Activated CD4-positive, alpha-beta memory T cell treated with anti-CD3 and anti-CD28 coated beads for 36 hours (primary cell): ENCODE measurements around the gene GAL3ST3. TPM values are rescaled to one million over a fixed set of nuclear protein-coding genes. Genes with fewer than 3 reads are reported as not detected.
"Not testable (repeated sequence)": the region's sequence is repeated elsewhere in the genome, so short reads cannot be mapped to it uniquely, and the experiment has no call there.

ENCODE experiments used
- CTCF ChIA-PET: fragments of 350-600 bp; sonication (Branson Sonifier 250); formaldehyde crosslinking; loops from one replicate; lab custom pipeline; 2021; ENCODE audit warnings: antibody characterized with exemption, inconsistent platforms; lab: Charles Lee
- POLR2A ChIA-PET: fragments of 350-600 bp; sonication (Branson Sonifier 250); formaldehyde crosslinking; loops from one replicate; lab custom pipeline; 2021; ENCODE audit warnings: antibody characterized with exemption; lab: Charles Lee
- DNase-seq: peaks from one replicate; pipeline ENCODE4 v3.0.0-alpha.2; 2020
- H3K27ac Mint-ChIP-seq: one replicate; pipeline ENCODE4 v1.8.0; 2021; ENCODE audit warnings: mixed read lengths
- H3K27me3 Mint-ChIP-seq: one replicate; pipeline ENCODE4 v1.8.0; 2021; ENCODE audit warnings: mixed read lengths
- H3K36me3 Mint-ChIP-seq: one replicate; pipeline ENCODE4 v1.8.0; 2021; ENCODE audit warnings: mixed read lengths
- H3K4me1 Mint-ChIP-seq: one replicate; pipeline ENCODE4 v1.8.0; 2021; ENCODE audit warnings: low read depth, mixed read lengths
- H3K4me3 Mint-ChIP-seq: one replicate; pipeline ENCODE4 v1.8.0; 2021; ENCODE audit warnings: mild to moderate bottlenecking, mixed read lengths
- H3K9me3 Mint-ChIP-seq: one replicate; pipeline ENCODE4 v1.8.0; 2021; ENCODE audit warnings: mixed read lengths
- intact Hi-C: fragments of 100-400 bp; cut with micrococcal nuclease; formaldehyde crosslinking; loops from one replicate; pipeline ENCODE4 v1.15.1; 2023
- total RNA-seq, 2 experiments: library from RNA; stranded (reverse); gene quantifications; one replicate each; pipeline ENCODE4 v1.2.3, GENCODE V29; 2021

The GAL3ST3 gene
- total RNA-seq, 2 experiments from 2014 or later, result not detected

DNA sequence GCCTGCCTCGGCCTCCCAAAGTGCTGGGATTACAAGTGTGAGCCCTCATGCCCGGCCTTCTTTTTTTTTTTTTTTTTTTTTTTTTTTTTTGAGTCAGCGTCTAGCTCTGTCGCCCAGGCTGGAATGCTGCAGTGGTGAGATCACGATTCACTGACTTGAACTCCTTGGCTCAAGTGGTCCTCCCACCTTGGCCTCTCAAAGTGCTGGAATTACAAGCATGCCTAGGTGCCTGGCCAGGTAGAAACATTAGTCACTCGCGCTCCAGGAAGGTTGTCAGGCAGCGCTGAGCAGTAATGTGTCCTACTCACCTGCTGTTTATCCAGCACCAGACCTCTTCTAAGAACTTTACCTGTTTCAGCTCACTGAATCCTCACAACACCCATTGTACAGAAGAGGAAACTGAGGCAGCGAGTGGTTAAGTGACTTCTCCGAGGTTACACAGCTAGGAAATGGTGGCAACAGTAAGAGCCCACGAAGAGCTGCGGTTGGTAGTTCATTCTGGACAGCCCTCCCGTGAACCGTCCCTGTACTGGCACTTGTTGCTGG, 37.6 kb downstream of the GAL3ST3 start:
- intact Hi-C loops, result no loop called here
- H3K9me3 Mint-ChIP-seq, result no peaks in the 10 kb centered on the region
- POLR2A ChIA-PET, result no interaction called here

DNA sequence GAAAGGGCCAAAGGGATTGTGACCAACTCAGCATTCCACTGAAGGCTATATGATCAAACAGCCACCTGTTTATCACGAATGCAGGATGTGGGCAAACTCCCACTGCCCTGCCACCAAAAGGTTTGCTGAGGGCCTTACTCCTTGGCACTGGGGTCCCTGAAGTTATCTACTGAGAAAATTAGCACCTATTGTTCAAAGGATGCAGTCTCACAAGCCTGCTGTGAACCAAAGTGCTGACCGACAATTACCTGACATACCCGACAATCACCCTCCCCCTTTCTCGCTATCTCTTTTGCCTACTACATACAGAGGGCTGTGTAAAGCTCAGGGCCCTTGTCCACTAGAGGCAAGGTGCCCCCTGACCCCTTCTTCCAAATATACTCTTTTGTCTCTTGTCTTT, 38.9 kb downstream of the GAL3ST3 start:
- DNase-seq, H3K4me1 Mint-ChIP-seq, H3K9me3 Mint-ChIP-seq, POLR2A ChIA-PET, H3K4me3 Mint-ChIP-seq, intact Hi-C loops, H3K27ac Mint-ChIP-seq, H3K36me3 Mint-ChIP-seq: not testable (repeated sequence)
- CTCF ChIA-PET, result interaction anchor here (1.5 to 4.1 kb wide), 3 partner anchors 12 to 58 kb away, joined by 4 to 21 read pairs (median 15); no protein-coding TSS in a partner anchor
- peaks cover 21% of the 10 kb centered on the region for H3K27me3 Mint-ChIP-seq

More for the DNA sequence above, 37.6 kb downstream of the GAL3ST3 start:
- Mint-ChIP-seq H3K4me3 (no peak overlapping the region), H3K36me3 (no peaks in the 10 kb centered on the region), H3K4me1 (peaks cover 2% of the 10 kb centered on the region), H3K27ac (no peak overlapping the region), H3K27me3 (peaks cover 21% of the 10 kb centered on the region)
- no peak for DNase-seq
- CTCF ChIA-PET, result interaction anchor here (0.7 to 4.1 kb wide), 4 partner anchors 11 to 231 kb away, joined by 3 to 21 read pairs (median 6); partner anchors contain the start of gene FIBP

DNA sequence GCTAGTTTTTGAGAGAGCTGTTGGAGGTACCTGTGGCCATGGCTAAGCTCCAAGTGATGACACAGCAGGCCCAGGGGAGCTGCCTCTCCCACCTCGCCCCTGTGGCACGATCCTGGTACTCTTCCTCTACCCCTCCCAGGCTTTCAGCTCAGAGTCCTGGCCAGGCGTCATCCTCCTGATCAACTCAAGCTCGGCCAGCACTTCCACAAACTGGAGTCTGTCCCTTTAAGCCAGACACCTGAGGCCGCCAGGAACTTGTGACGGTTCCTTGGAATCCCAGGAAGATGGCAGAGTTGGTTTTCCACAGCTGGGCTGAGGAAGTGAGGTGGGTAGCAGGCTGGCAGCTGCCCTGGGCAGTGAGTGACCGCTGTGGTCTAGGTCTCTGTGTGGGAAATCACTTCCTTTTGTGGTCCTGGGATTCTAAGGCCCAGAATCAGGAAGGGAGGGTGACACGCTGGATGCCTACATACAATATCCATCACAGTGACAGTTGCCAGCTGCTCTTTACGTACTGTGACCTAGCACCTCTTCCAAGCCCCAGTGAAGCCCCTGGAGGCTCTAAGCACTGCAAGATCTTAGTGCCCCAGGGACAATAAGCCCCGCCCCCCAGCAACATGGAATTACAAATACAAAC, 40.4 kb downstream of the GAL3ST3 start:
- Mint-ChIP-seq H3K4me3 (no peak overlapping the region), H3K4me1 (peaks cover 9% of the 10 kb centered on the region), H3K27ac (no peak overlapping the region), H3K36me3 (peaks cover 13% of the 10 kb centered on the region), H3K9me3 (no peaks in the 10 kb centered on the region), H3K27me3 (peaks cover 19% of the 10 kb centered on the region)
- no peak for DNase-seq
- ChIA-PET CTCF (interaction anchor here (0.7 to 2.3 kb wide), 6 partner anchors 14 to 124 kb away, joined by 3 to 15 read pairs (median 4); partner anchors contain the start of gene SF3B2), POLR2A (no interaction called here)
- intact Hi-C loops, result no loop called here

DNA sequence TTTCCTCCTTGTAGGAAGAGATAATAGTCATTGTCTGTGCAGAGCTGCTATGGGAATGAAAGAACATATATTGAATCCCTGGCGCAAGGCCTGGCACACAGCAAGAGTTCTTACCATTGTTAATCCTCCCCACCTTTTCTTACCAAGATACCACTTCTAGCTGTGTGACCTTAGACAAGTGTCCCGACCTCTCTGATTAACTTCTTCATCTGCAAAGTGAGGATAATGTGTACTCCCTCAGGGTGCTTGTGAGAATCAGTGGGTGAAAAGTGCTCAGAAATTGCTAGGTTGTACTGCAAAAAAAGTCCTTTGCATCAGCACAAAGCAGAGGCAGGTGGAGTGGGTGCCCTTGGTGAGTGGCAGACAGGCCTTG, 40.9 kb downstream of the GAL3ST3 start:
- Mint-ChIP-seq H3K36me3 (peaks cover 13% of the 10 kb centered on the region), H3K9me3 (no peaks in the 10 kb centered on the region), H3K4me1 (peaks cover 14% of the 10 kb centered on the region), H3K27ac (no peak overlapping the region), H3K27me3 (peaks cover 14% of the 10 kb centered on the region), H3K4me3 (no peak overlapping the region)
- ChIA-PET CTCF (interaction anchor here (0.7 to 2.3 kb wide), 5 partner anchors 14 to 123 kb away, joined by 3 to 15 read pairs (median 4); partner anchors contain the start of gene SF3B2), POLR2A (no interaction called here)
- intact Hi-C loops, result no loop called here
- no peak for DNase-seq

DNA sequence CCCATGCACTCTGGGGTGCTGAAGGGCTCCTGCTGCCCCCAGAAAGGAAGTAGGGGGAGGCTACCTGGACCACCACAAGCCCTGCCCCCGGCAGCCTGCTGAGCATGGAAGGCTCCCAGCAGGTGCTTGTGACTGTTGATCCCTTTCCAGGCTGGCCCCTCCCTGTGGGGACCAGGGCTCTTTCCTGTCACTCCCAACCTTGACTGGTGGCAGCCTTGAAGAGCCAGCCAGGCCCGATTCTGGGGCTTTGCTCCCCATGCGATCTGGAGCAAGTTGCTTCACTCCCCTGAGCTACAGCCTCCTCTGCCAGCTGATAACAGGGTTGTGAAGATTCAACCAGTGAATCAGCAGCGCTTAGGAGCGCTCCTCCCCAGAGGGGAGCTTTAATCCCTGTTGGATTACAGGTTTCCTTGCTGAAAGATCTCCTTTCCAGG, 41.7 kb downstream of the GAL3ST3 start:
- intact Hi-C loops, result no loop called here
- CTCF ChIA-PET, result interaction anchor here (1.0 to 2.3 kb wide), 2 partner anchors 37 to 237 kb away, joined by 3 to 10 read pairs; no protein-coding TSS in a partner anchor
- DNase-seq, result no peak
- Mint-ChIP-seq H3K27me3 (peaks cover 7% of the 10 kb centered on the region), H3K27ac (no peak overlapping the region), H3K4me1 (peaks cover 19% of the 10 kb centered on the region), H3K9me3 (no peaks in the 10 kb centered on the region), H3K4me3 (no peak overlapping the region), H3K36me3 (peaks cover 13% of the 10 kb centered on the region)
- POLR2A ChIA-PET, result no interaction called here

DNA sequence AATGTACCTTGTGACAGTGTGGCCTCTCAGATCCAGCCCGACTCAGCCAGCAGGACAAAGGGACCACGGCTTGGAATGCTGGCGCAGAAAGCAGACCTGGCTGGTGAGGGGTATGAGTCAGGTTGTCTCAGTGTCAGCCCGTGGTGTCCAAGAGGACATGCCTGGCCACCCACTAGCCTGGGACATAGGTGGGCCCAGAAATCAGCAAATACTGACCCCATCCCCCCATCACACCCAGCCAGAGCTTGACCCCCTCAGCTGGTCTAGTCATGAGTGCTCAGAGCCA, 42.1 kb downstream of the GAL3ST3 start:
- CTCF ChIA-PET, result interaction anchor here (1.0 to 2.3 kb wide), 2 partner anchors 38 to 237 kb away, joined by 3 to 10 read pairs; no protein-coding TSS in a partner anchor
- Mint-ChIP-seq H3K4me1 (peaks cover 19% of the 10 kb centered on the region), H3K27me3 (peaks cover 3% of the 10 kb centered on the region), H3K36me3 (peaks cover 16% of the 10 kb centered on the region), H3K9me3 (no peaks in the 10 kb centered on the region), H3K4me3 (no peak overlapping the region), H3K27ac (no peak overlapping the region)
- DNase-seq, result no peak
- POLR2A ChIA-PET, result no interaction called here
- intact Hi-C loops, result no loop called here

DNA sequence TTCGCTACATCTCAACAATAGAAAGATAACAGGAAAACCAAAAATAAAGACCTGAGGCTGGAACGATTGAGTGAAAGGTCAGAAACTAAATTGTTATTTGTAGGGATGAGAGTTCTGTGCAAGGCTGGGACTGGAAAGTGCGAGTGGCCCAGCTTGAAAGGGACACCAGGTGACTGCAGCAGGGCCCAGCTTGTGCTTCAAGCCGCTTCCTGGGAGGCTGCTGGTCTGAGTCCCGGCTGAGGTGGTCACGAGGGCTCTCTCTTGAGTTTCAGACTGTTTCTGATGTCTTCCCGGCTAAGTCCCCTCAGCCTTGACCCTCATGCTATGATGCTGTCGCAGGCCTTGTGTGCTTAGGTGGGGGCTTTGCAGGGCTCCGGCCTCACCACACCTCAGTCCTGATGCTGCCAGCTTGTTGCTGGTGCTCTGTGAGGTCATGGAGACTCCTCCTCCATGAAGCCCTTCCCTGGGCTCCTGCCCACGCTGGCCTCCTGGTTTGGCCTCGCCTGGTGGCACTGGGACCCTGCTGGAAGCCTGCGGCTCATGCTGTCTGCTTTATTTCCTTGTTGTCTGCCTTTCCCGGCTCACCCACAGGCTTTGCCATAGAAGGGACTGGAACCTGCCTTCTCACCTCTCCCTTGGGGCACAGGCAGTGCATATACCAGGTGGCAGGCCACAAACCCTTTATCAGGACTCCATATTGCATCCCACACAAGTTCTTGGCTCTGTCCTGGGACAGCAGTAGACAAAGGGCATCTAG, 42.6 kb downstream of the GAL3ST3 start:
- POLR2A ChIA-PET, result interaction anchor here (1.1 kb wide), 1 partner anchor 286 kb away, joined by 4 read pairs; the partner anchor contains the start of gene RNASEH2C
- Mint-ChIP-seq H3K36me3 (peaks cover 17% of the 10 kb centered on the region), H3K4me3 (no peak overlapping the region), H3K27me3 (peaks cover under 1% of the 10 kb centered on the region), H3K4me1 (peaks cover 19% of the 10 kb centered on the region), H3K9me3 (no peaks in the 10 kb centered on the region), H3K27ac (no peak overlapping the region)
- no peak for DNase-seq
- intact Hi-C loops, result no loop called here
- CTCF ChIA-PET, result no interaction called here

DNA sequence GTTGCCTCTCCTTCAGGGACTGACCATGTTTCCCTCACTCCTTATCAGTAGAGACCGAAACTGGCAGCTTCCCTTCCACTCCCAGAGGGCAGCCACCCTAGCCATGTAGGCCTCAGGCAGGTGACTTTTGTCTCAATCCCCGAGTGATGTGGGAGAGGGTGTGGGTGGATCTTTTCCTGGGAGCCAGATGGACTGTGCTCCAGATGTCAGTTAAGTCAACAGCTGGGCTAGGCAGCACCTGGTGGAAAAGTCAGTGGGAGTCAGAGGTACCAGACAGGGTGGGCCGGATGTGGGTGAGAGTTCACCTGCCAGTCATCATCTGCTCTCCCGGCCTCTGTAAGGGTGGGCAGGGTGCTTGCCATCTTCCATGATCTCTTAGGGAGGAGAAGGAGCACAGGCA, 44.8 kb downstream of the GAL3ST3 start:
- no peaks in the 10 kb centered on the region for H3K9me3 Mint-ChIP-seq
- H3K27me3 Mint-ChIP-seq, result no peaks in the 10 kb centered on the region
- CTCF ChIA-PET, result interaction anchor here (0.7 to 1.6 kb wide), 3 partner anchors 18 to 293 kb away, joined by 4 to 7 read pairs (median 5); partner anchors contain the start of gene KAT5
- peaks cover 32% of the 10 kb centered on the region for H3K4me1 Mint-ChIP-seq
- peak overlapping the region; percentile 49 for H3K27ac Mint-ChIP-seq
- H3K4me3 Mint-ChIP-seq, result peak overlapping the region; percentile 51
- POLR2A ChIA-PET, result no interaction called here
- intact Hi-C loops, result loop anchor here (5.0 kb wide), 1 partner anchor 128 kb away; no protein-coding TSS in a partner anchor
- DNase-seq, result no peak
- H3K36me3 Mint-ChIP-seq, result peaks cover 28% of the 10 kb centered on the region

DNA sequence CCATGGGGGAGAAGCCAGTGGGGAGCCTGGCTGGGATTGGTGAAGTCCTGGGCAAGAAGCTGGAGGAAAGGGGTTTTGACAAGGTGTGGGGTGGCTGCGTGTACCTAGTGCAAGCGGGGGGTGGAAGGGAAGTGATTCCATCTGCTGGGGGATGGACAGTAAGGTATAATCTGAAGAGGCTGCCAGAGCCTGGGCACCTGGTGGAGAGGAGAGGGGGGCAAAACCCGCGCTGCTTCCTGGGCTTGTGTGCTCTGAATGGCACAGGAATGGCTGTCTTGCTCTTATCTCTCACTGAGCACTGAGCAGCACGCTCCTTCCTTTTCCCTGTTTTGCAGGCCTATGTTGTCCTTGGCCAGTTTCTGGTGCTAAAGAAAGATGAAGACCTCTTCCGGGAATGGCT, 45.7 kb downstream of the GAL3ST3 start:
- intact Hi-C loops, result loop anchor here (2.0 to 5.0 kb wide), 2 partner anchors 129 to 222 kb away; partner anchors contain the start of gene AP5B1
- CTCF ChIA-PET, result interaction anchor here (1.0 to 1.6 kb wide), 7 partner anchors 20 to 132 kb away, joined by 3 to 9 read pairs (median 5); partner anchors contain the start of genes CCDC85B and SF3B2

DNA sequence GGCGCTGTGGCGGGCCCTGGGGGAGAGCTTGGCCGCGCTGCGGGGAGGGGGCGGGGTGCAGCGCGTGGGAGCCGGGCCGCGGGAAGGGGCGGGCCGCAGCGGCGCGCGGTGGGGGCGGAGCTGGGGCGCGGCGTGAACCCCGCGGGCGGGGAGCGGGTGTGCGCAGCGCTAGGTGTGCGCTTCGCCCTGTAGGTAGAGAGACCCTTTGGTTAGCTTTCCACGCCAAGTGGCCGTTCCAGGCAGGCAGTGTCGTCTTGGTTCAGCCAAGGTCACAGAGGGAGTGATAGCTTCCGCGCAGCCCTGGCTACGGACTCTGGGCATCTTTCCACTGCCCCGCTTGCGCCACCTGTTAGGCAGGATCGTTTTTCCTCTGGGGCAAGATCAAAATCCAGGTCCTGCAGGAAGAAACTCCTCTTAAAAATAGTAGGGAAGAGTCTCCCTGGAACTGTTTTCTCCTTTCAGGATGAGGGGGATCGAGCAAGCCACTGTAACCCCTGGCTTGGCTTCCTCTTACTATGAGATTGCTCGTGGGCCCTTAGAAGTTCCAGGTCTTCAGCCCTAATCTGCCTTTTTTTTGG, 46.2 kb downstream of the GAL3ST3 start:
- Mint-ChIP-seq H3K27me3 (no peaks in the 10 kb centered on the region), H3K4me1 (peaks cover 35% of the 10 kb centered on the region), H3K9me3 (no peaks in the 10 kb centered on the region), H3K36me3 (peaks cover 39% of the 10 kb centered on the region), H3K27ac (peak overlapping the region; percentile 99), H3K4me3 (peak overlapping the region; percentile 99)
- ChIA-PET POLR2A (interaction anchor here (0.6 to 1.4 kb wide), 13 partner anchors 41 to 290 kb away, joined by 3 to 8 read pairs (median 3); partner anchors contain the start of genes CFL1, FIBP, FOSL1 and KAT5), CTCF (interaction anchor here (0.5 to 1.6 kb wide), 16 partner anchors 11 to 291 kb away, joined by 3 to 11 read pairs (median 4); partner anchors contain the start of genes CCDC85B, CFL1, FIBP and KAT5)
- intact Hi-C loops, result loop anchor here (1.0 to 5.0 kb wide), 6 partner anchors 41 to 290 kb away; partner anchors contain the start of genes AP5B1, CFL1, KAT5 and SART1
- DNase-seq, result no peak

More for the DNA sequence above, 45.7 kb downstream of the GAL3ST3 start:
- H3K9me3 Mint-ChIP-seq, result no peaks in the 10 kb centered on the region
- H3K4me1 Mint-ChIP-seq, result peaks cover 35% of the 10 kb centered on the region
- DNase-seq, result no peak
- peaks cover 37% of the 10 kb centered on the region for H3K36me3 Mint-ChIP-seq
- H3K27me3 Mint-ChIP-seq, result no peaks in the 10 kb centered on the region
- POLR2A ChIA-PET, result interaction anchor here (0.8 to 1.1 kb wide), 5 partner anchors 68 to 253 kb away, joined by 3 to 4 read pairs (median 3); partner anchors contain the start of genes FIBP and PACS1
- H3K4me3 Mint-ChIP-seq, result peak overlapping the region; percentile 99
- H3K27ac Mint-ChIP-seq, result peak overlapping the region; percentile 99
